Measurements from ENCODE around the gene INHBB.

Gene INHBB

DNA sequence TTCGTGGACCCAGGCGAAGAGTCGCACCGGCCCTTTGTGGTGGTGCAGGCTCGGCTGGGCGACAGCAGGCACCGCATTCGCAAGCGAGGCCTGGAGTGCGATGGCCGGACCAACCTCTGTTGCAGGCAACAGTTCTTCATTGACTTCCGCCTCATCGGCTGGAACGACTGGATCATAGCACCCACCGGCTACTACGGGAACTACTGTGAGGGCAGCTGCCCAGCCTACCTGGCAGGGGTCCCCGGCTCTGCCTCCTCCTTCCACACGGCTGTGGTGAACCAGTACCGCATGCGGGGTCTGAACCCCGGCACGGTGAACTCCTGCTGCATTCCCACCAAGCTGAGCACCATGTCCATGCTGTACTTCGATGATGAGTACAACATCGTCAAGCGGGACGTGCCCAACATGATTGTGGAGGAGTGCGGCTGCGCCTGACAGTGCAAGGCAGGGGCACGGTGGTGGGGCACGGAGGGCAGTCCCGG, 3.5 kb downstream of the INHBB start:
- H3K79me2 ChIP-seq = no peaks in the 10 kb centered on the region
- no peak overlapping the region for H3K9ac ChIP-seq
- H3K9me3 ChIP-seq (ENCODE audit: control insufficient read depth, low read length) = no peaks in the 10 kb centered on the region
- no peak overlapping the region for H3K4me2 ChIP-seq (ENCODE audit: low read length)
- H3K36me3 ChIP-seq (ENCODE audit: control insufficient read depth, insufficient read depth, low read length) = no peaks in the 10 kb centered on the region
- H3K27me3 ChIP-seq (ENCODE audit: control insufficient read depth, insufficient read depth, low read length) = no peaks in the 10 kb centered on the region
- H2AFZ ChIP-seq = no peak overlapping the region
- no peak overlapping the region for H3K4me3 ChIP-seq (ENCODE audit: low read depth, low read length)
- H3K4me1 ChIP-seq = peaks cover 3% of the 10 kb centered on the region
- TF ChIP-seq, protein P1, sequence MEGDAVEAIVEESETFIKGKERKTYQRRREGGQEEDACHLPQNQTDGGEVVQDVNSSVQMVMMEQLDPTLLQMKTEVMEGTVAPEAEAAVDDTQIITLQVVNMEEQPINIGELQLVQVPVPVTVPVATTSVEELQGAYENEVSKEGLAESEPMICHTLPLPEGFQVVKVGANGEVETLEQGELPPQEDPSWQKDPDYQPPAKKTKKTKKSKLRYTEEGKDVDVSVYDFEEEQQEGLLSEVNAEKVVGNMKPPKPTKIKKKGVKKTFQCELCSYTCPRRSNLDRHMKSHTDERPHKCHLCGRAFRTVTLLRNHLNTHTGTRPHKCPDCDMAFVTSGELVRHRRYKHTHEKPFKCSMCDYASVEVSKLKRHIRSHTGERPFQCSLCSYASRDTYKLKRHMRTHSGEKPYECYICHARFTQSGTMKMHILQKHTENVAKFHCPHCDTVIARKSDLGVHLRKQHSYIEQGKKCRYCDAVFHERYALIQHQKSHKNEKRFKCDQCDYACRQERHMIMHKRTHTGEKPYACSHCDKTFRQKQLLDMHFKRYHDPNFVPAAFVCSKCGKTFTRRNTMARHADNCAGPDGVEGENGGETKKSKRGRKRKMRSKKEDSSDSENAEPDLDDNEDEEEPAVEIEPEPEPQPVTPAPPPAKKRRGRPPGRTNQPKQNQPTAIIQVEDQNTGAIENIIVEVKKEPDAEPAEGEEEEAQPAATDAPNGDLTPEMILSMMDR (IDR thresholded peaks at IDR 0.05) = no peak
- H3K27ac ChIP-seq = no peak overlapping the region

GRCh38 chr2:120350080-120350479, 4.1 kb downstream of the INHBB start:
- Histone ChIP-seq H3K27me3 (ENCODE audit: control insufficient read depth, insufficient read depth, low read length) (no peaks in the 10 kb centered on the region), H3K4me2 (ENCODE audit: low read length) (no peak overlapping the region), H3K27ac (no peak overlapping the region)

GRCh38 chr2:120350801-120351320, 4.9 kb downstream of the INHBB start:
- Histone ChIP-seq H3K4me3 (ENCODE audit: low read depth, low read length) (no peak overlapping the region), H3K9me3 (ENCODE audit: control insufficient read depth, low read length) (no peaks in the 10 kb centered on the region), H3K27me3 (ENCODE audit: control insufficient read depth, insufficient read depth, low read length) (no peaks in the 10 kb centered on the region), H3K9ac (no peak overlapping the region), H2AFZ (no peak overlapping the region), H3K27ac (no peak overlapping the region), H3K36me3 (ENCODE audit: control insufficient read depth, insufficient read depth, low read length) (no peaks in the 10 kb centered on the region), H3K4me2 (ENCODE audit: low read length) (no peak overlapping the region), H3K79me2 (no peaks in the 10 kb centered on the region), H3K4me1 (peaks cover 3% of the 10 kb centered on the region)
- TF ChIP-seq, protein P1 (IDR thresholded peaks at IDR 0.05) = no peak

More at GRCh38 chr2:120350080-120350479, 4.1 kb downstream of the INHBB start:
- Histone ChIP-seq H3K9ac (no peak overlapping the region), H3K4me3 (ENCODE audit: low read depth, low read length) (no peak overlapping the region), H3K79me2 (no peaks in the 10 kb centered on the region), H2AFZ (no peak overlapping the region), H3K36me3 (ENCODE audit: control insufficient read depth, insufficient read depth, low read length) (no peaks in the 10 kb centered on the region), H3K9me3 (ENCODE audit: control insufficient read depth, low read length) (no peaks in the 10 kb centered on the region), H3K4me1 (peaks cover 3% of the 10 kb centered on the region)
- TF ChIP-seq, protein P1 (IDR thresholded peaks at IDR 0.05) = no peak

- Histone ChIP-seq H2AFZ (no peak overlapping the region), H3K27me3 (ENCODE audit: control insufficient read depth, insufficient read depth, low read length) (no peaks in the 10 kb centered on the region), H3K4me3 (ENCODE audit: low read depth, low read length) (no peak overlapping the region), H3K4me2 (ENCODE audit: low read length) (no peak overlapping the region), H3K9ac (no peak overlapping the region), H3K36me3 (ENCODE audit: control insufficient read depth, insufficient read depth, low read length) (no peaks in the 10 kb centered on the region), H3K27ac (no peak overlapping the region), H3K4me1 (no peaks in the 10 kb centered on the region), H3K79me2 (no peaks in the 10 kb centered on the region), H3K9me3 (ENCODE audit: control insufficient read depth, low read length) (no peaks in the 10 kb centered on the region)
- TF ChIP-seq, protein P1 (IDR thresholded peaks at IDR 0.05) = no peak
Measured at GRCh38 chr2:120352696-120353590, 7.0 kb downstream of the INHBB start.

Data from parathyroid adenoma (tissue), 2 donors.